ENCODE results near the gene CPHXL. TPM values are rescaled to one million over a fixed set of nuclear protein-coding genes. Genes with fewer than 3 reads are reported as not detected.

The CPHXL gene
- polyA plus RNA-seq, 1 donor from 2014 or later = not detected

- Histone ChIP-seq H3K4me3 (ENCODE audit: low read length) (no peak overlapping the region), H3K79me2 (replicated peaks; ENCODE audit: insufficient read depth, low read length) (no peaks in the 10 kb centered on the region), H2AFZ (ENCODE audit: low read depth, low read length) (no peak overlapping the region), H3F3A (ENCODE audit: insufficient read depth, low read length, poor library complexity, severe bottlenecking) (no peaks in the 10 kb centered on the region), H4K20me1 (ENCODE audit: insufficient read depth) (no peaks in the 10 kb centered on the region), H3K27me3 (ENCODE audit: insufficient read depth, low read depth, low read length) (no peaks in the 10 kb centered on the region), H3K9me2 (ENCODE audit: insufficient read depth, low read length) (no peaks in the 10 kb centered on the region), H3K4me2 (ENCODE audit: low read length) (no peak overlapping the region), H3K9me3 (ENCODE audit: low read length) (no peaks in the 10 kb centered on the region), H3K9ac (ENCODE audit: low read length) (no peak overlapping the region), H3K36me3 (ENCODE audit: insufficient read depth, low read length) (no peaks in the 10 kb centered on the region), H3K27ac (ENCODE audit: low read length) (no peak overlapping the region)
- no peak for TF ChIP-seq SMC3 (conservative IDR thresholded peaks at IDR 0.05; ENCODE audit: poor library complexity)
- TF ChIP-seq MXI1 (conservative IDR thresholded peaks at IDR 0.05; ENCODE audit: poor library complexity, severe bottlenecking) = no peak
- TF ChIP-seq POLR2AphosphoS5 (IDR thresholded peaks at IDR 0.05) = no peak
- TF ChIP-seq, protein P1, sequence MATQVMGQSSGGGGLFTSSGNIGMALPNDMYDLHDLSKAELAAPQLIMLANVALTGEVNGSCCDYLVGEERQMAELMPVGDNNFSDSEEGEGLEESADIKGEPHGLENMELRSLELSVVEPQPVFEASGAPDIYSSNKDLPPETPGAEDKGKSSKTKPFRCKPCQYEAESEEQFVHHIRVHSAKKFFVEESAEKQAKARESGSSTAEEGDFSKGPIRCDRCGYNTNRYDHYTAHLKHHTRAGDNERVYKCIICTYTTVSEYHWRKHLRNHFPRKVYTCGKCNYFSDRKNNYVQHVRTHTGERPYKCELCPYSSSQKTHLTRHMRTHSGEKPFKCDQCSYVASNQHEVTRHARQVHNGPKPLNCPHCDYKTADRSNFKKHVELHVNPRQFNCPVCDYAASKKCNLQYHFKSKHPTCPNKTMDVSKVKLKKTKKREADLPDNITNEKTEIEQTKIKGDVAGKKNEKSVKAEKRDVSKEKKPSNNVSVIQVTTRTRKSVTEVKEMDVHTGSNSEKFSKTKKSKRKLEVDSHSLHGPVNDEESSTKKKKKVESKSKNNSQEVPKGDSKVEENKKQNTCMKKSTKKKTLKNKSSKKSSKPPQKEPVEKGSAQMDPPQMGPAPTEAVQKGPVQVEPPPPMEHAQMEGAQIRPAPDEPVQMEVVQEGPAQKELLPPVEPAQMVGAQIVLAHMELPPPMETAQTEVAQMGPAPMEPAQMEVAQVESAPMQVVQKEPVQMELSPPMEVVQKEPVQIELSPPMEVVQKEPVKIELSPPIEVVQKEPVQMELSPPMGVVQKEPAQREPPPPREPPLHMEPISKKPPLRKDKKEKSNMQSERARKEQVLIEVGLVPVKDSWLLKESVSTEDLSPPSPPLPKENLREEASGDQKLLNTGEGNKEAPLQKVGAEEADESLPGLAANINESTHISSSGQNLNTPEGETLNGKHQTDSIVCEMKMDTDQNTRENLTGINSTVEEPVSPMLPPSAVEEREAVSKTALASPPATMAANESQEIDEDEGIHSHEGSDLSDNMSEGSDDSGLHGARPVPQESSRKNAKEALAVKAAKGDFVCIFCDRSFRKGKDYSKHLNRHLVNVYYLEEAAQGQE (IDR thresholded peaks at IDR 0.05; ENCODE audit: borderline replicate concordance) = no peak
- no peak for TF ChIP-seq EZH2 (IDR thresholded peaks at IDR 0.05; ENCODE audit: borderline replicate concordance, insufficient read depth, low read length, poor library complexity, severe bottlenecking)
- TF ChIP-seq EP300 (conservative IDR thresholded peaks at IDR 0.05; ENCODE audit: poor library complexity, severe bottlenecking) = no peak
Observed at GRCh38 chr16:75718452-75718851, 7.8 kb downstream of the CPHXL start.

DNA sequence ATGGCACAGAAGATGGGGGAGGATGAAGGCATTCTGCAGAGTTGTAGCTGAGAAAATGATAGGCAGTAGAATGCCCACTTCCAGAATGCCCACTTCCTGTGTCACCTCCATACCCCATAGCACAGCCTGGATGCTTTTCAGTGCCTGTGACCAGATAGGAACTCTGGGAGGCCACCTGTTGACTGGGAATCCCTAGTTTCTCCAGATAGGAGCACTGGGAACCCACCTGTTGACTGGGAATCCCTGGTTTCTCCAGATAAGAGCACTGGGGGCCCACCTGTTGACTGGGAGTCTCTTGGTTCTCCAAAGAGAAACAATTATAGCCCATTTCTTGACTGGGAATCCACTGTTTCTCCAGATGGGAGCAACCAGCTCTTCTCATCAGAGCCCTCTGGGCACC is 11.6 kb downstream of the CPHXL start:
- no peak overlapping the region for H2AFZ ChIP-seq (ENCODE audit: low read depth, low read length)
- H3K79me2 ChIP-seq (replicated peaks; ENCODE audit: insufficient read depth, low read length) = no peaks in the 10 kb centered on the region
- H3K9me2 ChIP-seq (ENCODE audit: insufficient read depth, low read length) = no peaks in the 10 kb centered on the region
- no peak overlapping the region for H3K9ac ChIP-seq (ENCODE audit: low read length)
- H3K27me3 ChIP-seq (ENCODE audit: insufficient read depth, low read depth, low read length) = no peaks in the 10 kb centered on the region
- TF ChIP-seq, protein P2, sequence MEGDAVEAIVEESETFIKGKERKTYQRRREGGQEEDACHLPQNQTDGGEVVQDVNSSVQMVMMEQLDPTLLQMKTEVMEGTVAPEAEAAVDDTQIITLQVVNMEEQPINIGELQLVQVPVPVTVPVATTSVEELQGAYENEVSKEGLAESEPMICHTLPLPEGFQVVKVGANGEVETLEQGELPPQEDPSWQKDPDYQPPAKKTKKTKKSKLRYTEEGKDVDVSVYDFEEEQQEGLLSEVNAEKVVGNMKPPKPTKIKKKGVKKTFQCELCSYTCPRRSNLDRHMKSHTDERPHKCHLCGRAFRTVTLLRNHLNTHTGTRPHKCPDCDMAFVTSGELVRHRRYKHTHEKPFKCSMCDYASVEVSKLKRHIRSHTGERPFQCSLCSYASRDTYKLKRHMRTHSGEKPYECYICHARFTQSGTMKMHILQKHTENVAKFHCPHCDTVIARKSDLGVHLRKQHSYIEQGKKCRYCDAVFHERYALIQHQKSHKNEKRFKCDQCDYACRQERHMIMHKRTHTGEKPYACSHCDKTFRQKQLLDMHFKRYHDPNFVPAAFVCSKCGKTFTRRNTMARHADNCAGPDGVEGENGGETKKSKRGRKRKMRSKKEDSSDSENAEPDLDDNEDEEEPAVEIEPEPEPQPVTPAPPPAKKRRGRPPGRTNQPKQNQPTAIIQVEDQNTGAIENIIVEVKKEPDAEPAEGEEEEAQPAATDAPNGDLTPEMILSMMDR (IDR thresholded peaks at IDR 0.05; ENCODE audit: poor library complexity, severe bottlenecking) = no peak
- TF ChIP-seq, protein P1 (IDR thresholded peaks at IDR 0.05; ENCODE audit: borderline replicate concordance) = no peak
- no peak for TF ChIP-seq EP300 (conservative IDR thresholded peaks at IDR 0.05; ENCODE audit: poor library complexity, severe bottlenecking)
- no peak for TF ChIP-seq TAF1 (IDR thresholded peaks at IDR 0.05; ENCODE audit: low read depth)
- no peak for TF ChIP-seq RAD21 (conservative IDR thresholded peaks at IDR 0.05)
- no peak for TF ChIP-seq POLR2AphosphoS5 (IDR thresholded peaks at IDR 0.05)
- TF ChIP-seq SMC3 (conservative IDR thresholded peaks at IDR 0.05; ENCODE audit: poor library complexity) = no peak
- TF ChIP-seq MXI1 (conservative IDR thresholded peaks at IDR 0.05; ENCODE audit: poor library complexity, severe bottlenecking) = no peak
- no peak for TF ChIP-seq EZH2 (IDR thresholded peaks at IDR 0.05; ENCODE audit: borderline replicate concordance, insufficient read depth, low read length, poor library complexity, severe bottlenecking)
- no peaks in the 10 kb centered on the region for H3K36me3 ChIP-seq (ENCODE audit: insufficient read depth, low read length)
- H3K4me2 ChIP-seq (ENCODE audit: low read length) = no peak overlapping the region
- H3K9me3 ChIP-seq (ENCODE audit: low read length) = peaks cover 5% of the 10 kb centered on the region
- no peak overlapping the region for H3K4me3 ChIP-seq (ENCODE audit: low read length)
- H3K27ac ChIP-seq (ENCODE audit: low read length) = no peak overlapping the region
- H4K20me1 ChIP-seq (ENCODE audit: insufficient read depth) = no peaks in the 10 kb centered on the region
- no peaks in the 10 kb centered on the region for H3F3A ChIP-seq (ENCODE audit: insufficient read depth, low read length, poor library complexity, severe bottlenecking)

Data from neural cell (in vitro differentiated cells).